ENCODE data around the gene SAA4. TPM values are rescaled to one million over a fixed set of nuclear protein-coding genes. Genes with fewer than 3 reads are reported as not detected.

SAA4 gene
- total RNA-seq, 2 donors from 2014 or later, result not detected

- H3K36me3 Mint-ChIP-seq (ENCODE audit: low read depth), result no peaks in the 10 kb centered on the region
- no peaks in the 10 kb centered on the region for H3K9me3 Mint-ChIP-seq
- TF ChIP-seq, protein P1, sequence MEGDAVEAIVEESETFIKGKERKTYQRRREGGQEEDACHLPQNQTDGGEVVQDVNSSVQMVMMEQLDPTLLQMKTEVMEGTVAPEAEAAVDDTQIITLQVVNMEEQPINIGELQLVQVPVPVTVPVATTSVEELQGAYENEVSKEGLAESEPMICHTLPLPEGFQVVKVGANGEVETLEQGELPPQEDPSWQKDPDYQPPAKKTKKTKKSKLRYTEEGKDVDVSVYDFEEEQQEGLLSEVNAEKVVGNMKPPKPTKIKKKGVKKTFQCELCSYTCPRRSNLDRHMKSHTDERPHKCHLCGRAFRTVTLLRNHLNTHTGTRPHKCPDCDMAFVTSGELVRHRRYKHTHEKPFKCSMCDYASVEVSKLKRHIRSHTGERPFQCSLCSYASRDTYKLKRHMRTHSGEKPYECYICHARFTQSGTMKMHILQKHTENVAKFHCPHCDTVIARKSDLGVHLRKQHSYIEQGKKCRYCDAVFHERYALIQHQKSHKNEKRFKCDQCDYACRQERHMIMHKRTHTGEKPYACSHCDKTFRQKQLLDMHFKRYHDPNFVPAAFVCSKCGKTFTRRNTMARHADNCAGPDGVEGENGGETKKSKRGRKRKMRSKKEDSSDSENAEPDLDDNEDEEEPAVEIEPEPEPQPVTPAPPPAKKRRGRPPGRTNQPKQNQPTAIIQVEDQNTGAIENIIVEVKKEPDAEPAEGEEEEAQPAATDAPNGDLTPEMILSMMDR (conservative IDR thresholded peaks at IDR 0.05), result no peak
- no peak overlapping the region for H3K4me3 Mint-ChIP-seq
- H3K4me1 Mint-ChIP-seq, result no peaks in the 10 kb centered on the region
- H3K27ac Mint-ChIP-seq, result no peak overlapping the region
- Histone ChIP-seq H3K4me3 (ENCODE audit: low read length) (no peak overlapping the region), H3K9ac (ENCODE audit: extremely low read depth, low read length, poor library complexity, severe bottlenecking) (no peak overlapping the region), H3K4me1 (ENCODE audit: control insufficient read depth, insufficient read depth, low read length) (no peaks in the 10 kb centered on the region), H3K9me3 (ENCODE audit: control insufficient read depth, low read length) (no peaks in the 10 kb centered on the region), H3K36me3 (ENCODE audit: control insufficient read depth, insufficient read depth, low read length) (no peaks in the 10 kb centered on the region), H3K27me3 (ENCODE audit: control insufficient read depth, insufficient read depth, low read length, poor library complexity, severe bottlenecking) (peaks cover 8% of the 10 kb centered on the region), H3K27ac (ENCODE audit: low read depth, low read length) (no peak overlapping the region)
- WGBS, 2 experiments (ENCODE audit: insufficient coverage in 1 of 2, insufficient read length in 1 of 2), result 93 to 94% methylated on average over 15 to 24 of the region's 24 CpGs
- H3K27me3 Mint-ChIP-seq (ENCODE audit: insufficient read depth), result peaks cover 4% of the 10 kb centered on the region
- no peak for DNase-seq
Measured at GRCh38 chr11:18188796-18189195, 47.8 kb downstream of the SAA4 start.

Other genes with a start within 250 kb of the SAA4 start
- 10 to 100 TPM; 26.7 to 42.1 TPM for gene SERGEF, start 223.8 kb downstream of the SAA4 start, total RNA-seq
- under 1 TPM; 0.24 to 0.31 TPM for gene TPH1, start 190.5 kb downstream of the SAA4 start, total RNA-seq
- 10 to 100 TPM; 23.2 to 28.2 TPM for gene SAAL1, start 130.7 kb downstream of the SAA4 start, total RNA-seq
- gene MRGPRX3, start 104.2 kb downstream of the SAA4 start, total RNA-seq, result not detected
- not detected for gene MRGPRX4, start 64.0 kb downstream of the SAA4 start, total RNA-seq
- 1 to 10 TPM in 1 of 2 donors, under 1 TPM in 1; 0.29 to 1.4 TPM for gene SAA2, start 11.9 kb upstream of the SAA4 start, total RNA-seq
- gene SAA1, start 29.5 kb upstream of the SAA4 start, total RNA-seq, result not detected
- gene HPS5, start 85.3 kb upstream of the SAA4 start, total RNA-seq, result 10 to 100 TPM; 21.4 TPM
- 10 to 100 TPM; 25.7 to 31.5 TPM for gene GTF2H1, start 85.8 kb upstream of the SAA4 start, total RNA-seq
- gene LDHA, start 157.8 kb upstream of the SAA4 start, total RNA-seq, result 100 to 1,000 TPM; 256 to 308 TPM
- gene LDHC, start 175.5 kb upstream of the SAA4 start, total RNA-seq, result under 1 TPM; 0.58 to 0.62 TPM
- not detected for gene LDHAL6A, start 219.1 kb upstream of the SAA4 start, total RNA-seq